H1 (cell line): Measurements from ENCODE around the gene RASGEF1B. TPM values are rescaled to one million over a fixed set of nuclear protein-coding genes. Genes with fewer than 3 reads are reported as not detected.

ENCODE experiments used
- BACH1 ChIP-seq: IDR thresholded peaks from 2 replicates; pipeline ENCODE4 v1.6.1; 2012; ENCODE audit warnings: low read length, improper control_type of control experiment
- CREB1 ChIP-seq: IDR thresholded peaks from 2 replicates; pipeline ENCODE4 v1.6.1; 2012; ENCODE audit warnings: inconsistent platforms
- EP300 ChIP-seq, 2 experiments: IDR thresholded peaks; 1 replicate in 1 of 2; 2 replicates in 1 of 2; pipeline ENCODE4 v1.6.1; 2011 to 2012; ENCODE audit warnings: low read depth in 2 of 2, low read length in 2 of 2, mild to moderate bottlenecking in 2 of 2, borderline replicate concordance in 1 of 2, inconsistent platforms in 1 of 2, moderate library complexity in 1 of 2
- SIX5 ChIP-seq: IDR thresholded peaks from 2 replicates; pipeline ENCODE4 v1.6.1; 2011; ENCODE audit warnings: mild to moderate bottlenecking, low read depth, low read length
- polyA plus RNA-seq, 7 experiments: library from polyadenylated mRNA; depleted of rRNA in 3 of 7; stranded (reverse) in 5 of 7; unstranded in 2 of 7; fragments of >200 nt in 5 of 7; fragments of 200-250 nt in 2 of 7; gene quantifications; 1 replicate in 5 of 7; 2 replicates in 1 of 7; 4 replicates in 1 of 7; pipeline versions ENCODE4 v1.2.1 to v1.2.3, GENCODE V29; 2011 to 2013; ENCODE audit warnings: missing spikeins in 2 of 7, mixed read lengths in 2 of 7
- total RNA-seq: library from RNA; stranded (reverse); fragmentation: NEBNext Ultra II Directional; extraction: Animal tissue kit (Norgen Biotek cat#: 25700); gene quantifications from 2 replicates; pipeline ENCODE4 v1.2.1, GENCODE V29; 2021

RASGEF1B gene
- total and polyA plus RNA-seq, 2 of the 8 experiments (the other 6 are each of a cell fraction or from before 2014, with no cell fraction given): 1.6 to 4.7 TPM

GRCh38 chr4:81455897-81456296 is 15.8 kb downstream of the RASGEF1B start (continued):
- TF ChIP-seq EP300 (IDR thresholded peaks at IDR 0.05; ENCODE audit: borderline replicate concordance in 1 of 2, low read depth in 2 of 2, low read length in 2 of 2) (no peak), BACH1 (no peak), CREB1 (no peak), SIX5 (no peak)
